NCI-H1105 (cell line): ENCODE data around the gene TMTC3.

Experiments used
- DNase-seq: peaks from one replicate; lab custom pipeline; 2025; lab: John Stamatoyannopoulos, UW

The TMTC3 gene

DNA sequence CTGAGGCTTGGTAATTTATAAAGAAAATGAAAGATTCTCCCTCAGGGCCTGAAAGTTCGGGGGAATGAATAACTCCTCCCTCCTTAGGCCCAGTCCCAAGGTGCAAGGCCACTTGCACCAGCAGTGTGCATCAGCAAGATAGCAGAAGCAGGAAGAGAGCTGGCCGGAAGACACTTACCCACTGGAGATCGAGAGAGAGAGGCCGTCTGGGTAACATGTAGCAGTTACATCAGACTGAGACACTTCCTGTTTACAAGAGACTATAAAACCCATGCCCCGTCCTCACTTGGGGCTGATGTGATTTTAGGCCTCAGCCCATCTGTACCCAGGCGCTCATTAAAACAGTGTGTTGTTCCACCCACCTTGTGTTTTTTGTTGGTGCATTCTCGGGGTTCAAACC, 85.2 kb downstream of the TMTC3 start:
- no peak for DNase-seq

DNA sequence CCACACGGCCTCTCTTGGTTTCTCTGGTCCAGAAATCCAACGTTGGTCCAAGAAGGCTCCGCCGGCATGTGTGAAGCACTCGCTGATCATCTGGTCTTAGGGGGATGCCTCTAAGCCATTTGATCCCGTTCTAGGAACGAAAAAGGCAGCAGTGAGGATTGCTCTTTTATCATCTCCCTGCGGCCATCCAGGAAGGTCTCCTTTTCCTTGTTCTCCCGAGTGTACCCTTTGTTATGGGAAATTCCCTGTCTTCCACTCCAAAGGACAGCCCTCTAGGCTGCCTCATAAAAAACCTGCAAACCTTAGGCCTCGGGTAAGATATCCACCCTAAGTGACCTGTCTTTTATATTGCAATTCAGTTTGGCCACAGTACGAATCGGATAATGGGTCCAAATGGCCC, 85.8 kb downstream of the TMTC3 start:
- DNase-seq: no peak

DNA sequence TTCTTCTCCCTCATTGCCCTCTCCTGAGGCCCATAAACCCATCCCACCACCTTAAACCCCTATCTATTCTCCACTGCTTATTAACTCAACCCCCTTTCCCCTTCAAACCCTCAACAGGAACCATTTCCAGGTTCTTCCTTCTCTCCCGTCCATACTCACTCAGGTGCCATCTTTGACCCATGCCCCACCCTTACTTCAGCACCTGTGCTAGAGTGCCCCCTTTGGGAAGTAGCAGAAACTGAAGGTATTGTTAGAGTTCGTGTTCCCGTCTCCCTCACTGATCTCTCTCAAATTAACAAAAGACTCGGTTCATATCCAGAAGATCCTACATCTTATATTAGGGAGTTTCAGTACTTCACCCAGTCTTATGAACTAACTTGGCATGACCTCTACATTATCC, 86.6 kb downstream of the TMTC3 start:
- no peak for DNase-seq

DNA sequence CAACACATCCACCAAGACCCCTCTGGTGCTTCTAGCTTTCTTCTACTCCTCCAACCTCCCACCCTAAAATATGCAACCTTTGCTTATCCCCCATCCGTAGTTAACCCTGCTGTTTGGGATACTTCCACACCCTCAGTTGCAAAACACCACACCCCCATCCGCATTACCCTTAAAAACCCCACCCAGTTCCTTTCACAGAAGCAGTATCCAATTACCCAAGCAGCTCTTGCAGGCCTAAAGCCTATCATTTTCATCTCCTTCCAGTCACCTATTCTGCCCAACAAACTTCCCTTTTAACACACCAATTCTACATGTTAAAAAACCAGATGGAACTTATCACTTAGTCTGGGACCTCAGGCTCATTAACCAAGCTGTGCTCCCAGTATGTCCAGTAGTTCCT, 88.2 kb downstream of the TMTC3 start:
- DNase-seq: no peak

DNA sequence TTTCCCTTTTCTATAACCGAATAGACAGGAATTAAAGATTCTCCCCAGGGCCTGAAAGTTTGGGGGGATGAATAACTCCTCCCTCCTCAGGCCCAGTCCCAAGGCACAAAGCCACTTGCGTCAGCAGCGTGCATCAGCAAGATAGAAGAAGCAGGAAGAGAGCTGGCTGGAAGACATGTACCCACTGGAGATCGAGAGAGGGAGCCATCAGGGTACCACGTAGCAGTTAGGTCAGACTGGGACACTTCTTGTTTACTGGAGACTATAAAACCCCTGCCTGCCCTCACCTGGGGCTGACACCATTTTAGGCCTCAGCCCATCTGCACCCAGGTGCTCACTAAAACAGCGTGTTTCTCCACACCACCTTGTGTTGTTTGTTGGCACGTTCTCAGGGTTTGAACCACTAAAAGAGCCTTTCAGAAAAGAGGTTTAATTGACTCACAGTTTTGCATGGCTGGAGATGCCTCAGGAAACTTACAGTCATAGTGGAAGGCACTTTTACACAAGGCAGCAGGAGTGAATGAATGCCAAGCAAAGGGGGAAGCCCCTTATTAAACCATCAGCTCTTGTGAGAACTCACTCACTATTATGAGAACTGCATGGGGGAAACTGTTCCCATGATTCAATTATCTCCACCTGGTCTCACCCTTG, 93.2 kb downstream of the TMTC3 start:
- no peak for DNase-seq

DNA sequence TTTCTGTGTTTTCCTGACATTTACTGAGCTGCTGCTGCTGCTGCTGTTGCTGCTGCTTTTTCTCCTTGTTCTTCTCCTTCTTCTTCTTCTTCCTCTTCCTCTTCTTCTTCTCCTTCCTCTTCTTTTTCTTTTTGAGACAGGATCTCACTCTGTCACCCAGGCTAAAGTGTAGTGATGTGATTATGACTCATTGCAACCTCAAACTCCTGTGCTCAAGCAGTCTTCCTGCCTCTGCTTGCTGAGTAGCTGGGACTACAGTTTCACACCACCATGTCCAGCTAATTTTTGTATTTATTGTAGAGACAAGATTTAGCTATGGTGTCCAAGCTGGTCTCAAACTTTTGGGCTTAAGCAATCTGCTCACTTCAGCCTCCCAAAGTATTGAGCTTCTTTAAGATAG, 95.8 kb downstream of the TMTC3 start:
- no peak for DNase-seq

DNA sequence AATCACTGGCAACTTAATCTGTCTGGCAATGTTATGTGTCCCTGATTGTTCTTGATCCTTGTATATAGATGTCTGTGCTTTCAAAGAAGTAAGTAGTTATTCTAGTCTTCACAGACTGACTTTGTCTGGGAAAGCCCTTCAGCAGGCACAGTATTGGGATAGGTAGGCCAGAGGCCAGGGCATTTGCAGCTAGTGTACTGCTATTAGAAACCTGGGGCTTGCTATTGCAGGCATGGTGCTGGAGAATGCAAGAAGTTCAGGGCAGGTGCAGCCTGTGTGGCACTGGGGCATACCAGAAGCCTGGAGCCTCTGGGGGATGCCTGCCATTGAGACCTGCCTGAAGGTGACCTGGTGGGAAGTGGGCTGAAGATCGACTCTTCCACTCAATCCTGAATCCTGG, 96.3 kb downstream of the TMTC3 start:
- DNase-seq: no peak

DNA sequence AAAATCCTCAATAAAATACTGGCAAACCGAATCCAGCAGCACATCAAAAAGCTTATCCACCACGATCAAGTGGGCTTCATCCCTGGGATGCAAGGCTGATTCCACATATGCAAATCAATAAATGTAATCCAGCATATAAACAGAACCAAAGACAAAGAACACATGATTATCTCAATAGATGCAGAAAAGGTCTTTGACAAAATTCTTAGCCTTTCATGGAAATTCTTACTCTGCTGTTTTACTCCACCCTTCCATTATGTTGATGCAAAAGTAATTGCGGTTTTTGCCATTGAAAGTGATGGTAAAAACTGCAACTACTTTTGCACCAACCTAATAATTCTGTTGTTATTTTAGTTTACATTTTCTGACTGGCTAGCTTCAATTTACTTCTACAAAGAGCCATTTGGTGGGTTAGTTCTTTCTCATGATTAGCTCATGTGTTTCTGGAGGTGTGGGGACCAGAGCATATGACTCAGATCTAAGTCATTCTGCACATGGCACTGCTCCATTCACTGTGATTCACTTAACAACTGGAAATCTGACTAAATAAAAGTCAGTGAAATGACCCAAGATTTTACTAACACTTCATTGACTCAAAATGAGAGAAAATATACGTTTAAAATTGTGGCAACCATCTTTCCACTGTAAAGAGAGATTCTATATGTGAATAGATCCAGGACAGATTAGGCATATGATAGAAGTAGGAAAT, 99.9 kb downstream of the TMTC3 start:
- no peak for DNase-seq

DNA sequence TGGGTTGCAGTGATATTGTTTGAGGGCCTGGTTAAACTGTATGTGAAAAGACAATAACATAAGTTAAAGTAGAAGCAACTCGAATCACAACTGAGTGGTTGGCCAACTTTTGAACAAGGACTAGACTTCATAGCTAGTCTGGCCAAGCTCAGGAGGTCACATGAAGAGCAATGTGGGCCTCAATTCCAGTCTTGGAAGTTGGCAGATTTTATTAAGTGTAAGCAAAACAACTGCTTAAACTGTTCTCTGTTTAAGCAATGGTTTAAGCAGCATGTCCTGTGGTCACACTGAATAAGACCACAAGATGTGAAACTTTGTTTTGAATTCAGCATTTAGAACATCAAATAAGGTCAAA, 100.4 kb downstream of the TMTC3 start:
- DNase-seq: no peak

DNA sequence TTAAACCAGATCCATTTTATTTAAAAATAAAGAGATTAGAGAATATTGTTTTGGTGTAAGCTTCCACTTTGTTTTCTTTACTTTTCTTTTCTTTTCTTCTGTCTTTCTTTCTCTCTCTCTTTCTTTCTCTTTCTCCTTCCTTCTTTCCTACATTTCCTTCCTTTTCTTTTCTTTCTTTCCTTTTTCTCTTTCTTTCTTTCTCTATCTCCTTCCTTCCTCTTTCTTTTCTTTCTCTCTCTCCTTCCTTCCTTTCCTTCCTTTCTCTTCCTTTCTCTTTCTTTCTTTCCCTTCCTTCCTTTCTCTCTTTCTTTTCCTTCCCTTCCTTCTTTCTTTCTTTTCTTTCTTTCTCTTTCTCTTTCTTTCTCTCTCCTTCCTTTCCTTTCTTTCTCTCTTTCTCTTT, 100.8 kb downstream of the TMTC3 start:
- DNase-seq: no peak

DNA sequence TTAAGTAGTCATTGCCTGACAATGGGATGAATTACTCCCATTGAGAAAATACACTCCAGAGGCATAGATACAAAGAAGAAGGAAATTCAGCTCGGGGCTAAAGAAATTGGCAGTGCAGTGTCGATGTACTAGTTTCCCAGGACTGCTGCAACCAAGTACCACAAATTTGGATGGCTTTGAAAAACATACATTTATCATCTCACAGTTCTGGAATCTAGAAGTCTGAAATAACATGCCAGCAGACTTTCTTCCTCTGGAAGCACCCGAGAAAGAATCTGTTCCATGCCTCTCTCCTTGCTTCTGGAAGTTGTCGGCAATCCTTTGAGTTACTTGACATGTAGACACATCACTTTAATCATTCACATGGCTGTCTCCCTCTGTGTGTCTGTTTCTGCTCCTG, 101.9 kb downstream of the TMTC3 start:
- no peak for DNase-seq

DNA sequence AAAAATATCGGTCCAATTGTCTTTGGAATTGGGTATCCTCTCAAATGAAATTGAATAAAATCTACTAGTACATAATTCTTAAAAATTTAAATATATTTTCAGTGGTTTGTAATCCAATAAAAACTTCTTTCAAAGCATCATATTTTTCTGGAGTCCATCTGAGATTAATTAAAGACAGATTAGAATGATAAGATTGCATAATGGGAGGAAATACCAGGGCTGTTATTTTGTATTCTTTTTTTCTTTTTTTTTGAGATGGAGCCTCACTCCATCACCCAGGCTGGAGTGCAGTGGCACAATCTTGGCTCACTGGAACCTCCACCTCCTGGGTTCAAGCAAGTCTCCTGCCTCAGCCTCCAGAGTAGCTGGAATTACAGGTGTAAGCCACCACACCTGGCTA, 103.8 kb downstream of the TMTC3 start:
- DNase-seq: no peak

DNA sequence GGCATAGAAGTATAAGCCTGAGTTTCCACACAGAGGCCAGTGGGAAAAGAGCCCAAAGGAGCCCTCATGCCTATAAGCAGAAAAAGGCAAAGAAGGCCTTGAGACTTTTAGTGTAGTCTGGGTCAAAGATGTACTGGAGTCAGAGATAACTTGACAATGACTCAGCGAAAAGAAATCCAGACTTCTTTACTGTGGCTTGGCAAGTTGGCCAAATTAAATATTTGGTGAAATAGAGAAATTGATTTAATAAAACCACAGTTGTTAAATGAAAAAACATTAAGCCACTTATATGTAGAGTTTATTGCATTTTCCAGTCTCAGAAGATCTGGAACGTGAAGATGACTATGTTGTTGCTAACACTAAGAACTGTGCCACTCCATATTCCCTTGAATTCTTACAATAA, 105.1 kb downstream of the TMTC3 start:
- DNase-seq: no peak

DNA sequence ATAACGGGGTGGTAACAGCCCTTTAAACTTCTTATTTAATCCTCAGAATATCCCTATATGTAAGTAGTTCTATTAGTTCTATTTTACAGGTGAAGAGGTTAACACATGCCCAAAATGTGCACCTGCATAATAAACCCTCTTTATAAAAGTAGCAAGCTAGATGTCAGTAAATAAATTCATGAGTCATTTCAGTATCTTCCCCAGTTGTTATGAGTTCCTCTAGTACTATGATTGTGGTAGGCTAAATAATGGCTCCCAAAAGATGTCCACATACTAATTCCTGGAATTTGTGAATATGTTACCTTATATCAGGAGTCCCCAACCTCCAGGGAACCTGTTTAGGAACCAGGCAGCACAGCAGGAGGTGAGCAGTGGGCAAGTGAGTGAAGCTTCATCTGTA, 106.5 kb downstream of the TMTC3 start:
- DNase-seq: no peak
